Type B pancreatic cell (in vitro differentiated cells): ENCODE results near the gene DTL. TPM values are rescaled to one million over a fixed set of nuclear protein-coding genes. Genes with fewer than 3 reads are reported as not detected.

Experiments
- DNase-seq: peaks from one replicate; pipeline ENCODE4 v3.0.0; 2021; ENCODE audit warnings: mixed read lengths; ENCODE audit not compliant: unreplicated experiment; ENCODE audit errors: extremely low spot score
- H3K27ac Mint-ChIP-seq: 2 replicates; pipeline ENCODE4 v1.8.0; 2021; ENCODE audit warnings: mild to moderate bottlenecking, mixed read lengths
- H3K27me3 Mint-ChIP-seq: 2 replicates; pipeline ENCODE4 v1.8.0; 2021; ENCODE audit warnings: mixed read lengths
- H3K36me3 Mint-ChIP-seq: 2 replicates; pipeline ENCODE4 v1.8.0; 2021; ENCODE audit warnings: mixed read lengths
- H3K4me1 Mint-ChIP-seq: one replicate; pipeline ENCODE4 v1.8.0; 2021; ENCODE audit warnings: mixed read lengths; ENCODE audit not compliant: unreplicated experiment
- H3K4me3 Mint-ChIP-seq: 2 replicates; pipeline ENCODE4 v1.8.0; 2021; ENCODE audit warnings: mild to moderate bottlenecking, mixed read lengths
- H3K9me3 Mint-ChIP-seq: 2 replicates; pipeline ENCODE4 v1.8.0; 2021; ENCODE audit warnings: mixed read lengths
- CTCF ChIP-seq: fragments of 200-600 bp; sonication (generic); conservative IDR thresholded peaks from 2 replicates; pipeline ENCODE4 v1.5.0; 2021; ENCODE audit warnings: antibody characterized with exemption, mild to moderate bottlenecking
- total RNA-seq: library from RNA; stranded (reverse); gene quantifications from 2 replicates; pipeline ENCODE4 v1.2.1, GENCODE V29; 2021; ENCODE audit warnings: low replicate concordance

Gene DTL
- total RNA-seq, 1 donor from 2014 or later, result 38.5 TPM

GRCh38 chr1:212030936-212031528 is 4.5 kb upstream of the DTL start:
- H3K36me3 Mint-ChIP-seq, result peaks cover 20% of the 10 kb centered on the region
- H3K4me1 Mint-ChIP-seq, result peaks cover 37% of the 10 kb centered on the region
- no peak for TF ChIP-seq CTCF
- no peak overlapping the region for H3K4me3 Mint-ChIP-seq
- no peaks in the 10 kb centered on the region for H3K27me3 Mint-ChIP-seq
- no peaks in the 10 kb centered on the region for H3K9me3 Mint-ChIP-seq
- DNase-seq, result no peak
- peak overlapping the region; percentile 23 for H3K27ac Mint-ChIP-seq

GRCh38 chr1:212034516-212035122 is 929 bp upstream of the DTL start:
- no peak for DNase-seq
- H3K9me3 Mint-ChIP-seq, result no peaks in the 10 kb centered on the region
- no peak for TF ChIP-seq CTCF
- H3K4me1 Mint-ChIP-seq, result peaks cover 31% of the 10 kb centered on the region
- peaks cover 9% of the 10 kb centered on the region for H3K36me3 Mint-ChIP-seq
- H3K27ac Mint-ChIP-seq, result peak overlapping the region; percentile 99
- no peaks in the 10 kb centered on the region for H3K27me3 Mint-ChIP-seq
- peak overlapping the region; percentile 99 for H3K4me3 Mint-ChIP-seq

- H3K27me3 Mint-ChIP-seq, result no peaks in the 10 kb centered on the region
- no peaks in the 10 kb centered on the region for H3K9me3 Mint-ChIP-seq
- no peak for TF ChIP-seq CTCF
- peaks cover 29% of the 10 kb centered on the region for H3K4me1 Mint-ChIP-seq
- DNase-seq, result no peak
- peak overlapping the region; percentile 99 for H3K4me3 Mint-ChIP-seq
- H3K36me3 Mint-ChIP-seq, result peaks cover 12% of the 10 kb centered on the region
- peak overlapping the region; percentile 99 for H3K27ac Mint-ChIP-seq
These were observed 472 bp downstream of the DTL start for GRCh38 chr1:212035835-212036605.

- H3K27ac Mint-ChIP-seq, result no peak overlapping the region
- TF ChIP-seq CTCF, result no peak
- H3K4me3 Mint-ChIP-seq, result peak overlapping the region; percentile 40
- H3K9me3 Mint-ChIP-seq, result no peaks in the 10 kb centered on the region
- H3K4me1 Mint-ChIP-seq, result peaks cover 16% of the 10 kb centered on the region
- peaks cover 14% of the 10 kb centered on the region for H3K36me3 Mint-ChIP-seq
- no peak for DNase-seq
- no peaks in the 10 kb centered on the region for H3K27me3 Mint-ChIP-seq
These were observed 2.4 kb downstream of the DTL start for GRCh38 chr1:212037900-212038299.

- DNase-seq, result no peak
- Mint-ChIP-seq H3K27ac (no peak overlapping the region), H3K4me1 (peaks cover 11% of the 10 kb centered on the region), H3K4me3 (no peak overlapping the region), H3K27me3 (no peaks in the 10 kb centered on the region), H3K36me3 (peaks cover 12% of the 10 kb centered on the region), H3K9me3 (no peaks in the 10 kb centered on the region)
- TF ChIP-seq CTCF, result no peak
These were observed 4.1 kb downstream of the DTL start for GRCh38 chr1:212039622-212040021.
